NCI-H2196 treated with DMSO at 0.1 percent for 48 hours (cell line): Measurements from ENCODE around the gene ARHGEF7.

ENCODE experiments used
- DNase-seq: peaks from one replicate; lab custom pipeline; 2025; ENCODE audit not compliant: unreplicated experiment; lab: John Stamatoyannopoulos, UW

The ARHGEF7 gene

GRCh38 chr13:111111376-111111937 is 3.7 kb upstream of the ARHGEF7 start:
- DNase-seq, result no peak

GRCh38 chr13:111112196-111112595 is 2.9 kb upstream of the ARHGEF7 start:
- no peak for DNase-seq

GRCh38 chr13:111114362-111115060 is 599 bp upstream of the ARHGEF7 start:
- DNase-seq, result peak; percentile 5

- no peak for DNase-seq
These were observed 933 bp downstream of the ARHGEF7 start for GRCh38 chr13:111115965-111116521.

GRCh38 chr13:111116856-111117255 is 1.7 kb downstream of the ARHGEF7 start:
- no peak for DNase-seq

- DNase-seq, result no peak
These were observed 2.2 kb downstream of the ARHGEF7 start for GRCh38 chr13:111117289-111117688.

- no peak for DNase-seq
These were observed 2.9 kb downstream of the ARHGEF7 start for GRCh38 chr13:111117961-111118360.

GRCh38 chr13:111118898-111119607 is 3.9 kb downstream of the ARHGEF7 start:
- no peak for DNase-seq

- no peak for DNase-seq
These were observed 4.9 kb downstream of the ARHGEF7 start for GRCh38 chr13:111119966-111120365.

GRCh38 chr13:111120422-111120821 is 5.3 kb downstream of the ARHGEF7 start:
- DNase-seq, result no peak

GRCh38 chr13:111120913-111121312 is 5.8 kb downstream of the ARHGEF7 start:
- DNase-seq, result no peak

- peak; percentile 29 for DNase-seq
These were observed 6.4 kb downstream of the ARHGEF7 start for GRCh38 chr13:111121506-111121905.

GRCh38 chr13:111122056-111122455 is 6.9 kb downstream of the ARHGEF7 start:
- peak; percentile 67 for DNase-seq

GRCh38 chr13:111122631-111123030 is 7.5 kb downstream of the ARHGEF7 start:
- no peak for DNase-seq

GRCh38 chr13:111123221-111123620 is 8.1 kb downstream of the ARHGEF7 start:
- no peak for DNase-seq

- DNase-seq, result no peak
These were observed 8.5 kb downstream of the ARHGEF7 start for GRCh38 chr13:111123649-111124048.

- no peak for DNase-seq
These were observed 11.4 kb downstream of the ARHGEF7 start for GRCh38 chr13:111126509-111126908.

GRCh38 chr13:111129465-111130115 is 14.5 kb downstream of the ARHGEF7 start:
- DNase-seq, result no peak

- no peak for DNase-seq
These were observed 15.0 kb downstream of the ARHGEF7 start for GRCh38 chr13:111130116-111130508.

GRCh38 chr13:111131048-111131447 is 15.9 kb downstream of the ARHGEF7 start:
- no peak for DNase-seq

GRCh38 chr13:111131611-111132010 is 16.5 kb downstream of the ARHGEF7 start:
- no peak for DNase-seq
